Ovary (tissue), 3 donors: Measurements from ENCODE around the gene CMTM1.

Experiments used
- CTCF ChIP-seq, 3 donors: fragments of 450-650 bp in 2 of 3; fragments of 200-600 bp in 1 of 3; IDR thresholded peaks; one replicate each; pipeline versions ENCODE4 v1.5.1 to v1.8.0; 2016 to 2022; ENCODE audit warnings: antibody characterized with exemption in 3 of 3, mild to moderate bottlenecking in 1 of 3
- EP300 ChIP-seq: sonication (generic); formaldehyde crosslinking; IDR thresholded peaks from one replicate; pipeline ENCODE4 v1.6.1; 2017; ENCODE audit warnings: antibody characterized with exemption
- donor health status: DM: no; HTN: no; CAD: no.

- TF ChIP-seq CTCF (IDR thresholded peaks at IDR 0.05) (no peak), EP300 (no peak)
Measured at GRCh38 chr16:66563574-66564334, 2.5 kb upstream of the CMTM1 start.
